GM23338 (cell line): Measurements from ENCODE around the gene RFX3. TPM values are rescaled to one million over a fixed set of nuclear protein-coding genes. Genes with fewer than 3 reads are reported as not detected.

ENCODE experiments used
- ATAC-seq: fragments of 200-7000 bp; cut with Tn5 transposase; 3 replicates; pipeline ENCODE4 v1.9.1; 2020
- DNase-seq: peaks from one replicate; pipeline ENCODE4 v3.0.0-alpha.2; 2015; ENCODE audit warnings: low spot score
- H2AFZ ChIP-seq: fragments of 200-600 bp; sonication (generic); 2 replicates; pipeline ENCODE4 v1.8.0; 2016; ENCODE audit warnings: antibody characterized with exemption, mild to moderate bottlenecking, moderate library complexity
- H3F3A ChIP-seq: fragments of 200-600 bp; sonication (generic); replicated peaks from 2 replicates; pipeline ENCODE4 v1.8.0; 2017; ENCODE audit warnings: antibody characterized with exemption, mixed run types, low read depth
- H3K27ac ChIP-seq: fragments of 200-600 bp; sonication (generic); 2 replicates; pipeline ENCODE4 v1.6.1; 2016; ENCODE audit warnings: low read depth
- H3K27me3 ChIP-seq: fragments of 200-600 bp; sonication (generic); 2 replicates; pipeline ENCODE4 v1.8.0; 2016; ENCODE audit warnings: mild to moderate bottlenecking, mixed run types, moderate library complexity; ENCODE audit not compliant: insufficient read depth
- H3K36me3 ChIP-seq: fragments of 200-600 bp; sonication (generic); 2 replicates; pipeline ENCODE4 v1.8.0; 2016; ENCODE audit warnings: mild to moderate bottlenecking; ENCODE audit not compliant: insufficient read depth
- H3K4me1 ChIP-seq: fragments of 200-600 bp; sonication (generic); 2 replicates; pipeline ENCODE4 v1.8.0; 2016; ENCODE audit warnings: mild to moderate bottlenecking, moderate library complexity; ENCODE audit not compliant: insufficient read depth
- H3K4me2 ChIP-seq: fragments of 200-600 bp; sonication (generic); 2 replicates; pipeline ENCODE4 v1.7.1; 2017; ENCODE audit warnings: mixed run types
- H3K4me3 ChIP-seq: fragments of 200-600 bp; sonication (generic); 2 replicates; pipeline ENCODE4 v1.6.1; 2016; ENCODE audit warnings: mixed run types
- H3K79me2 ChIP-seq: fragments of 200-600 bp; sonication (generic); replicated peaks from 2 replicates; pipeline ENCODE4 v1.8.0; 2017; ENCODE audit warnings: mild to moderate bottlenecking; ENCODE audit not compliant: insufficient read depth
- H3K9me2 ChIP-seq: fragments of 200-600 bp; sonication (generic); 2 replicates; pipeline ENCODE4 v1.8.0; 2017; ENCODE audit not compliant: insufficient read depth
- H4K20me1 ChIP-seq: fragments of 200-600 bp; sonication (generic); replicated peaks from 2 replicates; pipeline ENCODE4 v1.8.0; 2017; ENCODE audit warnings: mild to moderate bottlenecking; ENCODE audit not compliant: insufficient read depth
- H3K27ac Mint-ChIP-seq: 2 replicates; pipeline ENCODE4 v1.8.0; 2020; ENCODE audit warnings: inconsistent platforms, mild to moderate bottlenecking, moderate library complexity, mixed read lengths
- H3K27me3 Mint-ChIP-seq: 3 replicates; pipeline ENCODE4 v1.8.0; 2022; ENCODE audit warnings: low read depth, mild to moderate bottlenecking, moderate library complexity, mixed read lengths, inconsistent platforms; ENCODE audit not compliant: insufficient read depth, poor library complexity
- H3K36me3 Mint-ChIP-seq: 3 replicates; pipeline ENCODE4 v1.8.0; 2021; ENCODE audit warnings: low read depth, mild to moderate bottlenecking, inconsistent platforms, moderate library complexity, mixed read lengths
- H3K4me1 Mint-ChIP-seq: 3 replicates; pipeline ENCODE4 v1.8.0; 2020; ENCODE audit warnings: mild to moderate bottlenecking, inconsistent platforms, mixed read lengths
- H3K4me3 Mint-ChIP-seq: 3 replicates; pipeline ENCODE4 v1.8.0; 2021; ENCODE audit warnings: moderate library complexity, mild to moderate bottlenecking, inconsistent platforms, mixed read lengths
- H3K9me3 Mint-ChIP-seq: 3 replicates; pipeline ENCODE4 v1.8.0; 2020; ENCODE audit warnings: moderate library complexity, mild to moderate bottlenecking, inconsistent platforms, mixed read lengths
- EZH2 ChIP-seq: fragments of 200-600 bp; sonication (generic); IDR thresholded peaks from one replicate; pipeline ENCODE4 v1.8.0; 2017; ENCODE audit warnings: antibody characterized with exemption, mild to moderate bottlenecking, low read depth; ENCODE audit not compliant: unreplicated experiment
- EZH2phosphoT487 ChIP-seq: fragments of 200-600 bp; sonication (generic); IDR thresholded peaks from one replicate; pipeline ENCODE4 v1.8.1; 2018; ENCODE audit warnings: antibody characterized with exemption; ENCODE audit not compliant: unreplicated experiment
- JUNB ChIP-seq: IDR thresholded peaks from one replicate; pipeline ENCODE4 v1.6.1; 2016; ENCODE audit warnings: antibody characterized with exemption; ENCODE audit not compliant: unreplicated experiment
- NANOG ChIP-seq: IDR thresholded peaks from 2 replicates; pipeline ENCODE4 v1.6.1; 2016; ENCODE audit warnings: antibody characterized with exemption, borderline replicate concordance
- POLR2AphosphoS5 ChIP-seq: IDR thresholded peaks from 2 replicates; pipeline ENCODE4 v1.6.1; 2016; ENCODE audit warnings: antibody characterized with exemption, low read depth
- STAT1 ChIP-seq: IDR thresholded peaks from one replicate; pipeline ENCODE4 v1.6.1; 2016; ENCODE audit warnings: antibody characterized with exemption; ENCODE audit not compliant: unreplicated experiment
- ZNF114 ChIP-seq: fragments of 250-450 bp; sonication (Bioruptor Pico); IDR thresholded peaks from 2 replicates; pipeline ENCODE4 v1.5.0; 2020; ENCODE audit warnings: mild to moderate bottlenecking, moderate library complexity
- ZNF331 ChIP-seq: fragments of 250-450 bp; sonication (Bioruptor Pico); IDR thresholded peaks from 2 replicates; pipeline ENCODE4 v1.5.0; 2020; ENCODE audit warnings: low read depth, mild to moderate bottlenecking, moderate library complexity
- polyA plus RNA-seq: library from polyadenylated mRNA; unstranded; fragments of >200 nt; fragmentation: Nextera tagmentation; extraction: Ambion mirVana; gene quantifications from 2 replicates; pipeline ENCODE4 v1.2.1, GENCODE V29; 2016
- total RNA-seq: library from RNA; depleted of rRNA; stranded (reverse); fragments of >200 nt; shearing (Covaris generic); gene quantifications from 2 replicates; pipeline ENCODE4 v1.2.3, GENCODE V29; 2014
- TF ChIP-seq, protein P1 (sequence below), 2 experiments: fragments of 200-600 bp in 1 of 2; sonication (generic) in 1 of 2; conservative IDR thresholded peaks; 2 replicates each; pipeline versions ENCODE4 v1.5.1 to v1.6.1; 2016 to 2017; ENCODE audit warnings: antibody characterized with exemption in 2 of 2, low read depth in 2 of 2, mild to moderate bottlenecking in 2 of 2, moderate library complexity in 1 of 2
- TF ChIP-seq, protein P2 (sequence below): IDR thresholded peaks from one replicate; pipeline ENCODE4 v1.6.1; 2018; ENCODE audit warnings: antibody characterized with exemption; ENCODE audit not compliant: unreplicated experiment
- TF ChIP-seq, protein P3 (sequence below): IDR thresholded peaks from 2 replicates; pipeline ENCODE4 v1.6.1; 2016; ENCODE audit warnings: antibody characterized with exemption

RFX3 gene
- total and polyA plus RNA-seq, 2 experiments from 2014 or later = 9.8 to 22.1 TPM

DNA sequence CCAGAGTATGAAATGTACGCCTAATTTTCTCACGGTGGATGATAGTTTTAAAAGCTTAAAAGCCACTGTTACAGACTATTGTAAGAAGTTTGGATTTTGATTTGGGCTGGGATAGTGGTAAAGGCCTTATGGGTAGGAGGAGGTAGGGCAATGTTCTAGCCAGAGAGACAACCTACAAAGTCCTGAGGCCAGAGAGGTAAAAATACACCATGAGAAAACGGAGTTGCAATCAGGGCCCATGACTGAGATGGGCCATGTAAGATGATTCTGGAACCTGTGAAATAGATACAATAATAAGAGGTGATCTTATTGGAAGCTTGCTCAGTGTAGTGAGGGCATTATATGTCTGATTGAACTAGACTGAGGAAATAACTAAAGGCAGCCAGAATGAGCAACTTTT lies 188.8 kb downstream of the RFX3 start:
- Histone ChIP-seq H3K9me2 (no peaks in the 10 kb centered on the region), H3K36me3 (no peaks in the 10 kb centered on the region), H3K79me2 (0 out of 2 replicates have a peak, but pooled peaks cover 7% of the 10 kb centered on the region), H3K27me3 (no peaks in the 10 kb centered on the region), H3F3A (no peaks in the 10 kb centered on the region), H4K20me1 (no peaks in the 10 kb centered on the region), H3K4me3 (no peak overlapping the region), H3K4me1 (0 out of 2 replicates have a peak, but pooled peaks cover 3% of the 10 kb centered on the region), H3K27ac (no peak overlapping the region), H3K4me2 (no peak overlapping the region), H2AFZ (no peak overlapping the region)
- peaks cover 2% of the 10 kb centered on the region; the same call in 2 of the 3 replicates for H3K9me3 Mint-ChIP-seq
- no peak overlapping the region for H3K4me3 Mint-ChIP-seq
- peaks cover 12% of the 10 kb centered on the region; the same call in 2 of the 3 replicates for H3K36me3 Mint-ChIP-seq
- DNase-seq (no peak), ATAC-seq (no peak)
- peaks cover 2% of the 10 kb centered on the region for H3K27me3 Mint-ChIP-seq
- H3K27ac Mint-ChIP-seq = peak overlapping the region; percentile 17; the same call in 1 of the 2 replicates
- TF ChIP-seq ZNF114 (CRISPR knock-in tag) (no peak), EZH2 (no peak), EZH2phosphoT487 (no peak)
- TF ChIP-seq, protein P1, sequence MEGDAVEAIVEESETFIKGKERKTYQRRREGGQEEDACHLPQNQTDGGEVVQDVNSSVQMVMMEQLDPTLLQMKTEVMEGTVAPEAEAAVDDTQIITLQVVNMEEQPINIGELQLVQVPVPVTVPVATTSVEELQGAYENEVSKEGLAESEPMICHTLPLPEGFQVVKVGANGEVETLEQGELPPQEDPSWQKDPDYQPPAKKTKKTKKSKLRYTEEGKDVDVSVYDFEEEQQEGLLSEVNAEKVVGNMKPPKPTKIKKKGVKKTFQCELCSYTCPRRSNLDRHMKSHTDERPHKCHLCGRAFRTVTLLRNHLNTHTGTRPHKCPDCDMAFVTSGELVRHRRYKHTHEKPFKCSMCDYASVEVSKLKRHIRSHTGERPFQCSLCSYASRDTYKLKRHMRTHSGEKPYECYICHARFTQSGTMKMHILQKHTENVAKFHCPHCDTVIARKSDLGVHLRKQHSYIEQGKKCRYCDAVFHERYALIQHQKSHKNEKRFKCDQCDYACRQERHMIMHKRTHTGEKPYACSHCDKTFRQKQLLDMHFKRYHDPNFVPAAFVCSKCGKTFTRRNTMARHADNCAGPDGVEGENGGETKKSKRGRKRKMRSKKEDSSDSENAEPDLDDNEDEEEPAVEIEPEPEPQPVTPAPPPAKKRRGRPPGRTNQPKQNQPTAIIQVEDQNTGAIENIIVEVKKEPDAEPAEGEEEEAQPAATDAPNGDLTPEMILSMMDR (conservative IDR thresholded peaks at IDR 0.05; ENCODE audit: low read depth in 2 of 2) = no peak
- H3K4me1 Mint-ChIP-seq = no peaks in the 10 kb centered on the region

DNA sequence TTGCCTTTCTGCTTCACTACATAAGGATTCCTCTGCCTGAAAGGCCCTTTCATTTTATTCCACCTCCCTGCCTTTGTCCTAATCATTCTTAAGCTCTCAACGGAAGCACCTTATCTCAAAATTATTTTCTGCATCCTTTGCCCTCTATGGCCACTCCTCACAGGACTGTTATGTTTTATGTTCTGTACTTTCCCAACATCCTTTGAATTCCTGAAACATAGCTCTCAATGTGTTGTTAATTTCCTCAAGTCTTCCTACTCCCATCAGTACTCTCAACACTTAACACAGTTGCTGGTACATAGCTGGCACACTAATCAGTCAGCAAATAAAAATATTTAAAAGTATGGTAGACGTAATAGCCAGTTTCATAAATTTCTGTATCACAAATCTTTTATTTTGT lies 193.0 kb downstream of the RFX3 start:
- Mint-ChIP-seq H3K27ac (no peak overlapping the region), H3K9me3 (no peaks in the 10 kb centered on the region)
- no peak for TF ChIP-seq ZNF114 (CRISPR knock-in tag)
- TF ChIP-seq, protein P1 (conservative IDR thresholded peaks at IDR 0.05; ENCODE audit: low read depth in 2 of 2) = no peak
- TF ChIP-seq, protein P2, sequence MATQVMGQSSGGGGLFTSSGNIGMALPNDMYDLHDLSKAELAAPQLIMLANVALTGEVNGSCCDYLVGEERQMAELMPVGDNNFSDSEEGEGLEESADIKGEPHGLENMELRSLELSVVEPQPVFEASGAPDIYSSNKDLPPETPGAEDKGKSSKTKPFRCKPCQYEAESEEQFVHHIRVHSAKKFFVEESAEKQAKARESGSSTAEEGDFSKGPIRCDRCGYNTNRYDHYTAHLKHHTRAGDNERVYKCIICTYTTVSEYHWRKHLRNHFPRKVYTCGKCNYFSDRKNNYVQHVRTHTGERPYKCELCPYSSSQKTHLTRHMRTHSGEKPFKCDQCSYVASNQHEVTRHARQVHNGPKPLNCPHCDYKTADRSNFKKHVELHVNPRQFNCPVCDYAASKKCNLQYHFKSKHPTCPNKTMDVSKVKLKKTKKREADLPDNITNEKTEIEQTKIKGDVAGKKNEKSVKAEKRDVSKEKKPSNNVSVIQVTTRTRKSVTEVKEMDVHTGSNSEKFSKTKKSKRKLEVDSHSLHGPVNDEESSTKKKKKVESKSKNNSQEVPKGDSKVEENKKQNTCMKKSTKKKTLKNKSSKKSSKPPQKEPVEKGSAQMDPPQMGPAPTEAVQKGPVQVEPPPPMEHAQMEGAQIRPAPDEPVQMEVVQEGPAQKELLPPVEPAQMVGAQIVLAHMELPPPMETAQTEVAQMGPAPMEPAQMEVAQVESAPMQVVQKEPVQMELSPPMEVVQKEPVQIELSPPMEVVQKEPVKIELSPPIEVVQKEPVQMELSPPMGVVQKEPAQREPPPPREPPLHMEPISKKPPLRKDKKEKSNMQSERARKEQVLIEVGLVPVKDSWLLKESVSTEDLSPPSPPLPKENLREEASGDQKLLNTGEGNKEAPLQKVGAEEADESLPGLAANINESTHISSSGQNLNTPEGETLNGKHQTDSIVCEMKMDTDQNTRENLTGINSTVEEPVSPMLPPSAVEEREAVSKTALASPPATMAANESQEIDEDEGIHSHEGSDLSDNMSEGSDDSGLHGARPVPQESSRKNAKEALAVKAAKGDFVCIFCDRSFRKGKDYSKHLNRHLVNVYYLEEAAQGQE = no peak
- TF ChIP-seq ZNF331 = no peak
- TF ChIP-seq JUNB = no peak
- TF ChIP-seq, protein P3, sequence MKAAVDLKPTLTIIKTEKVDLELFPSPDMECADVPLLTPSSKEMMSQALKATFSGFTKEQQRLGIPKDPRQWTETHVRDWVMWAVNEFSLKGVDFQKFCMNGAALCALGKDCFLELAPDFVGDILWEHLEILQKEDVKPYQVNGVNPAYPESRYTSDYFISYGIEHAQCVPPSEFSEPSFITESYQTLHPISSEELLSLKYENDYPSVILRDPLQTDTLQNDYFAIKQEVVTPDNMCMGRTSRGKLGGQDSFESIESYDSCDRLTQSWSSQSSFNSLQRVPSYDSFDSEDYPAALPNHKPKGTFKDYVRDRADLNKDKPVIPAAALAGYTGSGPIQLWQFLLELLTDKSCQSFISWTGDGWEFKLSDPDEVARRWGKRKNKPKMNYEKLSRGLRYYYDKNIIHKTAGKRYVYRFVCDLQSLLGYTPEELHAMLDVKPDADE = no peak
- TF ChIP-seq STAT1 = no peak
- TF ChIP-seq NANOG = no peak
- TF ChIP-seq POLR2AphosphoS5 = no peak
- TF ChIP-seq EZH2phosphoT487 = no peak
- TF ChIP-seq EZH2 = no peak

More for the DNA sequence above, 193.0 kb downstream of the RFX3 start:
- H3F3A ChIP-seq = no peaks in the 10 kb centered on the region
- no peak overlapping the region for H3K4me3 Mint-ChIP-seq
- no peaks in the 10 kb centered on the region for H3K79me2 ChIP-seq
- ATAC-seq (no peak), DNase-seq (no peak)
- no peaks in the 10 kb centered on the region for H3K27me3 ChIP-seq
- no peak overlapping the region for H3K27ac ChIP-seq
- no peak overlapping the region for H3K4me3 ChIP-seq
- no peaks in the 10 kb centered on the region for H3K27me3 Mint-ChIP-seq
- H3K9me2 ChIP-seq = no peaks in the 10 kb centered on the region
- no peaks in the 10 kb centered on the region for H3K4me1 Mint-ChIP-seq
- H3K36me3 Mint-ChIP-seq = no peaks in the 10 kb centered on the region
- H3K36me3 ChIP-seq = no peaks in the 10 kb centered on the region
- 0 out of 2 replicates have a peak, but pooled peaks cover 3% of the 10 kb centered on the region for H3K4me1 ChIP-seq
- no peaks in the 10 kb centered on the region for H4K20me1 ChIP-seq
- no peak overlapping the region for H2AFZ ChIP-seq
- no peak overlapping the region for H3K4me2 ChIP-seq
